Nucleus accumbens (tissue), 56 donors: ENCODE data around the gene CLTB.

Source experiments
- DNase-seq, 56 donors: peaks; one replicate each; lab custom pipeline; 2025; lab: John Stamatoyannopoulos, UW

Gene CLTB

GRCh38 chr5:176360894-176361436 is 55.4 kb downstream of the CLTB start:
- DNase-seq = peak in 13 of 56 donors; percentile 26 to 67 (median 42)

GRCh38 chr5:176359658-176360057 is 56.7 kb downstream of the CLTB start:
- DNase-seq = no peak

- no peak for DNase-seq
Measured at GRCh38 chr5:176356179-176356566, 60.2 kb downstream of the CLTB start.

GRCh38 chr5:176355400-176356178 is 60.8 kb downstream of the CLTB start:
- no peak for DNase-seq

- no peak for DNase-seq
Measured at GRCh38 chr5:176353533-176353932, 62.8 kb downstream of the CLTB start.

- DNase-seq = no peak
Measured at GRCh38 chr5:176352116-176352878, 64.0 kb downstream of the CLTB start.

GRCh38 chr5:176350416-176350815 is 65.9 kb downstream of the CLTB start:
- no peak for DNase-seq

- DNase-seq = no peak
Measured at GRCh38 chr5:176342766-176343458, 73.4 kb downstream of the CLTB start.
